ENCODE results near the gene QPCT.

QPCT gene

GRCh38 chr2:37392428-37392827 is 48.0 kb downstream of the QPCT start:
- DNase-seq (ENCODE audit: low read depth, low spot score) = no peak
- no peak overlapping the region for H3K4me3 ChIP-seq (ENCODE audit: low read depth, low read length)
- no peak for TF ChIP-seq CTCF (IDR thresholded peaks at IDR 0.05; ENCODE audit: low read depth, low read length)
- in situ Hi-C loops (cut with HindIII; ENCODE audit: low sequenced_read_pairs) = no loop called here

GRCh38 chr2:37394263-37394662 is 49.8 kb downstream of the QPCT start:
- no peak overlapping the region for H3K4me3 ChIP-seq (ENCODE audit: low read depth, low read length)
- no peak for TF ChIP-seq CTCF (IDR thresholded peaks at IDR 0.05; ENCODE audit: low read depth, low read length)
- in situ Hi-C loops (cut with HindIII; ENCODE audit: low sequenced_read_pairs) = no loop called here
- no peak for DNase-seq (ENCODE audit: low read depth, low spot score)

GRCh38 chr2:37394796-37395555 is 50.5 kb downstream of the QPCT start:
- no peak for TF ChIP-seq CTCF (IDR thresholded peaks at IDR 0.05; ENCODE audit: low read depth, low read length)
- DNase-seq (ENCODE audit: low read depth, low spot score) = no peak
- H3K4me3 ChIP-seq (ENCODE audit: low read depth, low read length) = no peak overlapping the region
- in situ Hi-C loops (cut with HindIII; ENCODE audit: low sequenced_read_pairs) = no loop called here

GRCh38 chr2:37396890-37397565 is 52.6 kb downstream of the QPCT start:
- DNase-seq (ENCODE audit: low read depth, low spot score) = no peak
- TF ChIP-seq CTCF (IDR thresholded peaks at IDR 0.05; ENCODE audit: low read depth, low read length) = no peak
- in situ Hi-C loops (cut with HindIII; ENCODE audit: low sequenced_read_pairs) = no loop called here
- H3K4me3 ChIP-seq (ENCODE audit: low read depth, low read length) = no peak overlapping the region

- TF ChIP-seq CTCF (IDR thresholded peaks at IDR 0.05; ENCODE audit: low read depth, low read length) = no peak
- DNase-seq (ENCODE audit: low read depth, low spot score) = no peak
- no peak overlapping the region for H3K4me3 ChIP-seq (ENCODE audit: low read depth, low read length)
- in situ Hi-C loops (cut with HindIII; ENCODE audit: low sequenced_read_pairs) = no loop called here
Measured at GRCh38 chr2:37398990-37399389, 54.6 kb downstream of the QPCT start.

- no peak for TF ChIP-seq CTCF (IDR thresholded peaks at IDR 0.05; ENCODE audit: low read depth, low read length)
- in situ Hi-C loops (cut with HindIII; ENCODE audit: low sequenced_read_pairs) = loop anchor here (25.0 kb wide), 1 partner anchor 287 kb away; no protein-coding TSS in a partner anchor
- no peak for DNase-seq (ENCODE audit: low read depth, low spot score)
- no peak overlapping the region for H3K4me3 ChIP-seq (ENCODE audit: low read depth, low read length)
Measured at GRCh38 chr2:37400041-37400440, 55.6 kb downstream of the QPCT start.

Data from astrocyte of the spinal cord (primary cell).